Measurements from ENCODE around the gene GPX4.
A peak's percentile ranks its signal among the peaks of the same experiment; 100 is the strongest.

GPX4 gene

DNA sequence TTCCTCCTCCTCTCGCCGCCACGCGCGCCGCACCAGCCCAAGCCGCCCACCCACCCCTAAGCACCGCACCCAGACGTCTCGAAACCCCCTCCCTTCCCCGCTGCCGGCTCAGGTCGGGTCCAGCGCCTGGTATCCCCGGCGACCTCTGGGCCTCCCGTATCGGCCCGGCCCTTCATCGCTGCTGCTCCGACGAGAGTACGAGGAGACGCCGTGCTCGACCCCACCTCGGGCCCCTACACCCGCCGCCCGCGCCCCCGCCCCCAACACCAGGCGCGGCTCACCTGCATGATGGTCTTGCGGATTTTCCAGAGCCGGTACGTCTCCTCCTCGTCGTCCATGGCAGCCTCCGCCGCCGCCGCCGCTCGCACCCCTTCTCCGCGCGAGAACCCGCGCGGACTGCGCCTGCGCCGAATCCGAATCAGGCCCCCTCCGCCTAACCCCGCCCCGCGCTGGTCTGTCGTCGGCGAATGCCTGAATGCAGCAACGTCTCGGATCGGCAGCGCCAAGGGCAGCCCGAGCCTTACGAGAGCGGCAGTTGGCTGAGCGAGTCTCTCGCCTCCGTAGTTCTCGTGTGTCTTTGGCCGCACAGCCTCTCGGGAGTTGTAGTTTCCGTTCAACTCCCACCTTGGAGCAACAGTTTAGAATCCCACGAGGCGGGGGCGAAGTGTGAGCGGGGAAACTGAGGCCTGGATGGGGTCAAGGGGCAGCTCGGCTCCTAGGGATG, 8.7 kb upstream of the GPX4 start, which contains the start of gene POLR2E:
Gene POLR2E (minus strand): TSS at position 398 of the 724 bp plus-strand sequence. CDS start 60 bp downstream, at position 338.
- Histone ChIP-seq H3K36me3 (replicated peaks; ENCODE audit: low read depth, low read length) (peaks cover 28% of the 10 kb centered on the region), H2AFZ (ENCODE audit: low read depth, low read length) (peak within 1 kb of the TSS; percentile 11; the same call in 1 of the 2 replicates), H3K9ac (ENCODE audit: low read length) (peak within 1 kb of the TSS; percentile 85), H4K20me1 (ENCODE audit: insufficient read depth, low read length) (peaks cover 21% of the 10 kb centered on the region), H3K4me2 (ENCODE audit: low read length) (peak within 1 kb of the TSS; percentile 91), H3K4me1 (ENCODE audit: low read length) (peaks cover 21% of the 10 kb centered on the region), H3K27ac (ENCODE audit: low read length) (peak within 1 kb of the TSS; percentile 70), H3K27me3 (ENCODE audit: low read depth, low read length) (no peaks in the 10 kb centered on the region), H3K4me3 (ENCODE audit: low read length) (peak within 1 kb of the TSS; percentile 92), H3K9me3 (ENCODE audit: insufficient read depth, low read length) (peaks cover 3% of the 10 kb centered on the region; the same call in 1 of the 2 replicates), H3K79me2 (ENCODE audit: low read length) (peaks cover 32% of the 10 kb centered on the region)
- TF ChIP-seq, protein P1, sequence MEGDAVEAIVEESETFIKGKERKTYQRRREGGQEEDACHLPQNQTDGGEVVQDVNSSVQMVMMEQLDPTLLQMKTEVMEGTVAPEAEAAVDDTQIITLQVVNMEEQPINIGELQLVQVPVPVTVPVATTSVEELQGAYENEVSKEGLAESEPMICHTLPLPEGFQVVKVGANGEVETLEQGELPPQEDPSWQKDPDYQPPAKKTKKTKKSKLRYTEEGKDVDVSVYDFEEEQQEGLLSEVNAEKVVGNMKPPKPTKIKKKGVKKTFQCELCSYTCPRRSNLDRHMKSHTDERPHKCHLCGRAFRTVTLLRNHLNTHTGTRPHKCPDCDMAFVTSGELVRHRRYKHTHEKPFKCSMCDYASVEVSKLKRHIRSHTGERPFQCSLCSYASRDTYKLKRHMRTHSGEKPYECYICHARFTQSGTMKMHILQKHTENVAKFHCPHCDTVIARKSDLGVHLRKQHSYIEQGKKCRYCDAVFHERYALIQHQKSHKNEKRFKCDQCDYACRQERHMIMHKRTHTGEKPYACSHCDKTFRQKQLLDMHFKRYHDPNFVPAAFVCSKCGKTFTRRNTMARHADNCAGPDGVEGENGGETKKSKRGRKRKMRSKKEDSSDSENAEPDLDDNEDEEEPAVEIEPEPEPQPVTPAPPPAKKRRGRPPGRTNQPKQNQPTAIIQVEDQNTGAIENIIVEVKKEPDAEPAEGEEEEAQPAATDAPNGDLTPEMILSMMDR (IDR thresholded peaks at IDR 0.05; ENCODE audit: low read depth, low read length) = no peak
- TF ChIP-seq EZH2phosphoT487 (IDR thresholded peaks at IDR 0.05; ENCODE audit: low read depth) = no peak

DNA sequence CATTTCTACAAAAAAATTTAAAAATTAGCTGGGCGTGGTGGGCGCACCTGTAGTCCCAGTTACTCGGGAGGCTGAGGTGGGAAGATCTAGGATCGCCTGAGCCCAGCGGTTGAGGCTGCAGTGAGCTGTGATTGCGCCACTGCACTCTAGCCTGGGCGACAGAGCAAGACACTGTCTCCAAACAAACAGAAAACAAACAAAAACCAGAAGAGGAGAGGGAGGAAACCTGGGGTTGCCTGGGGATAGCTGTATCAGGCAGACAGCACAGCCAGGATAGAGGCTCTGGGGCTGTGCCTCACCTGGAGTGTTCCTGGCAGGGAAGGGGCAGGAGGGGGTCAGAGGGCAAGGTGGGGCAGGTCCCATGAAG, 6.0 kb upstream of the GPX4 start:
- H3K27me3 ChIP-seq (ENCODE audit: low read depth, low read length) = no peaks in the 10 kb centered on the region
- no peak overlapping the region for H3K4me2 ChIP-seq (ENCODE audit: low read length)
- H3K36me3 ChIP-seq (replicated peaks; ENCODE audit: low read depth, low read length) = peaks cover 14% of the 10 kb centered on the region
- H4K20me1 ChIP-seq (ENCODE audit: insufficient read depth, low read length) = peaks cover 17% of the 10 kb centered on the region
- H3K4me3 ChIP-seq (ENCODE audit: low read length) = no peak overlapping the region
- H3K27ac ChIP-seq (ENCODE audit: low read length) = no peak overlapping the region
- peaks cover 24% of the 10 kb centered on the region for H3K79me2 ChIP-seq (ENCODE audit: low read length)
- H3K9me3 ChIP-seq (ENCODE audit: insufficient read depth, low read length) = peaks cover 3% of the 10 kb centered on the region; the same call in 1 of the 2 replicates
- H2AFZ ChIP-seq (ENCODE audit: low read depth, low read length) = no peak overlapping the region
- peaks cover 36% of the 10 kb centered on the region for H3K4me1 ChIP-seq (ENCODE audit: low read length)
- no peak overlapping the region for H3K9ac ChIP-seq (ENCODE audit: low read length)
- no peak for TF ChIP-seq EZH2phosphoT487 (IDR thresholded peaks at IDR 0.05; ENCODE audit: low read depth)
- TF ChIP-seq, protein P1 (IDR thresholded peaks at IDR 0.05; ENCODE audit: low read depth, low read length) = no peak

DNA sequence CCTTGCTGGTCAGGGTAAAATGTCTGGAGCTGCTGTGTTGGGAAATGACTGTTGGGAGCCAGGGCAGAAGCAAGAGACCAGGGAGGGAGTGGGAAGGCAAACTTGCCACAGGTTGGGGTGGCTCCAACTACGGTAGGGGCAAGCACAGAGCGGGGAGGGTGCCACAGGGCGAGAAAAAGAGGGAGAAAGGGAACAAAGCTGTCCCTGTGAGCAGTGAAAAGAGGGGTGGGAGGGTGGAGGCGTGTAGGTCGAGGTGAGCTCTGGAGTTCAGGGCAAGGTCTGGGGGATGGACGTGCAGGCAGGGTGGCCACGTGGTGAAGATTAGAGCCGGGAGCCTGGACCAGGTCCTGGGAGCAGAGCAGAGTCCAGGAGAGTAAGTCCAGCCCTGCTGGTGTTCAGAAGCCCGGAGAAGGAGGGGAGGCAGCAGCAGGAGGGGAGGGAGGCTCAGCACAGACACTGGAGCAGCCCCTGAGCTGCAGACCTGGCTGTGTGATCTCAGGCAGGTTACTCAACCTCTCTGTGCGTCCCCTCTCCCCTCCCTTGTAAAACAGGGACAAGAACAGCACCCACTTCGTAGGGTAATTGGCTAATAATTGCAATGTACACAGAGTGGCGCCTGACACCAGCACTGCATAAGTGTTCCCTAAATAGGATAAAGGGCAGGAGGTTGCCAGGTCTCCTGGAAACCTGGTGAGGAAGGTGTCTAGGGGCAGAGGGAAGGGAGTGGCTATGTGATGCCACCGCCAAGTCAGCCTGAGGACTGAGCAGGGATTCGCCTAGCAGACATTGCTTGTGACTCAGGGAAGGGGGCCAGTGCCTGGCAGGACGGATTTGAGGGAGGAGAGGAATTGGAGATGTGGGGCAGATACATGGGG, 5.4 kb upstream of the GPX4 start:
- peaks cover 39% of the 10 kb centered on the region for H3K4me1 ChIP-seq (ENCODE audit: low read length)
- H3K79me2 ChIP-seq (ENCODE audit: low read length) = peaks cover 18% of the 10 kb centered on the region
- H3K9ac ChIP-seq (ENCODE audit: low read length) = no peak overlapping the region
- no peak overlapping the region for H3K4me2 ChIP-seq (ENCODE audit: low read length)
- peaks cover 9% of the 10 kb centered on the region for H3K36me3 ChIP-seq (replicated peaks; ENCODE audit: low read depth, low read length)
- TF ChIP-seq, protein P1 (IDR thresholded peaks at IDR 0.05; ENCODE audit: low read depth, low read length) = no peak
- TF ChIP-seq EZH2phosphoT487 (IDR thresholded peaks at IDR 0.05; ENCODE audit: low read depth) = no peak
- H3K27me3 ChIP-seq (ENCODE audit: low read depth, low read length) = no peaks in the 10 kb centered on the region
- H2AFZ ChIP-seq (ENCODE audit: low read depth, low read length) = no peak overlapping the region
- peaks cover 3% of the 10 kb centered on the region; the same call in 1 of the 2 replicates for H3K9me3 ChIP-seq (ENCODE audit: insufficient read depth, low read length)
- no peak overlapping the region for H3K4me3 ChIP-seq (ENCODE audit: low read length)
- peaks cover 13% of the 10 kb centered on the region for H4K20me1 ChIP-seq (ENCODE audit: insufficient read depth, low read length)
- no peak overlapping the region for H3K27ac ChIP-seq (ENCODE audit: low read length)

DNA sequence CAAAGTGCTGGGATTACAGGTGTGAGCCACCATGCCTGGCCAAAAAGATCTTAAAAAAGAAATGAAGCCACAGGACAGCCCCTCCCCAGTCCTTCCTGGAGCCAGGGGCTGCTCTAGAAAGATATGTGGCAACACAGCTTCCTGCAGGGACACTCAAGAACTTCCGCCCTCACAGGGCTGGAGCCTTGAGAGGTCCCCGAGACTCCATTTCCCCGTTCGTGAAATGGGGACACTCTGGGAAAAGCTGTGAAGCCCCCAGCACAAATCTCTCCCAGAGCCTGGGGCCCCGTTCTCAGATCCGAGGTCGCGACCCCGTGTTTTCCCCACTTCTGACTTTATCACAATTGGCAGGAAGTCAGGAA, 2.5 kb upstream of the GPX4 start:
- Histone ChIP-seq H3K4me2 (ENCODE audit: low read length) (no peak overlapping the region), H3K79me2 (ENCODE audit: low read length) (peaks cover 16% of the 10 kb centered on the region), H3K36me3 (replicated peaks; ENCODE audit: low read depth, low read length) (peaks cover 10% of the 10 kb centered on the region), H3K9me3 (ENCODE audit: insufficient read depth, low read length) (peaks cover 3% of the 10 kb centered on the region; the same call in 1 of the 2 replicates), H3K4me1 (ENCODE audit: low read length) (peaks cover 29% of the 10 kb centered on the region), H2AFZ (ENCODE audit: low read depth, low read length) (no peak overlapping the region), H4K20me1 (ENCODE audit: insufficient read depth, low read length) (peaks cover 15% of the 10 kb centered on the region), H3K27ac (ENCODE audit: low read length) (no peak overlapping the region), H3K4me3 (ENCODE audit: low read length) (no peak overlapping the region), H3K27me3 (ENCODE audit: low read depth, low read length) (no peaks in the 10 kb centered on the region), H3K9ac (ENCODE audit: low read length) (no peak overlapping the region)
- TF ChIP-seq EZH2phosphoT487 (IDR thresholded peaks at IDR 0.05; ENCODE audit: low read depth) = no peak
- TF ChIP-seq, protein P1 (IDR thresholded peaks at IDR 0.05; ENCODE audit: low read depth, low read length) = no peak
